Erythroblast (primary cell): ENCODE measurements around the gene SLC39A1.

Experiments used
- DNase-seq, 2 experiments: peaks; one replicate each; lab custom pipeline; 2025; lab: John Stamatoyannopoulos, UW
- GATA1 ChIP-seq: IDR thresholded peaks from 2 replicates; pipeline ENCODE4 v1.6.1; 2011; ENCODE audit warnings: low read depth, mild to moderate bottlenecking, control low read depth, low read length, moderate library complexity
- POLR2A ChIP-seq: IDR thresholded peaks from 2 replicates; pipeline ENCODE4 v1.6.1; 2011; ENCODE audit warnings: mild to moderate bottlenecking, low read length

SLC39A1 gene

DNA sequence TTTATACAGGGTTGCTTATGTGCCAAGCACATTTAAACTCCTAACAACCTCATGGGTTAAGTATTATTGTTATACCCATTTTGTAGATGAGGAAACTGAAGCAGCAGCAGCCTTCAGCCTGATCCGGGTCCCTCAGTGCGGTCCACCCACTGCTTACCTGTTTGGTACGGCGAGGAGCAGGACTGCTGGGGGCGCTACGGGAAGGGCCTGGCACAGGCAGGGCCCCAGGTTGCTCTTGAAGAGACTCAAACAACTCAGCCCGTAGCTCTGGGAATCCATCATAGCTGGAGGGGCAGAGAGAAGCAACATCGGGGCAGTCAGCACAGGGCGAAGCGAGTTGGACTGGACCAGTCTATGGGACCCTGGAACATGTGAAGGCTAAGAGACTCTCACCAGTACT, 26.0 kb downstream of the SLC39A1 start:
- no peak for DNase-seq
- no peak for TF ChIP-seq POLR2A
- no peak for TF ChIP-seq GATA1

GRCh38 chr1:153936011-153936802, 27.1 kb downstream of the SLC39A1 start:
- no peak for TF ChIP-seq POLR2A
- TF ChIP-seq GATA1: no peak
- DNase-seq: no peak

DNA sequence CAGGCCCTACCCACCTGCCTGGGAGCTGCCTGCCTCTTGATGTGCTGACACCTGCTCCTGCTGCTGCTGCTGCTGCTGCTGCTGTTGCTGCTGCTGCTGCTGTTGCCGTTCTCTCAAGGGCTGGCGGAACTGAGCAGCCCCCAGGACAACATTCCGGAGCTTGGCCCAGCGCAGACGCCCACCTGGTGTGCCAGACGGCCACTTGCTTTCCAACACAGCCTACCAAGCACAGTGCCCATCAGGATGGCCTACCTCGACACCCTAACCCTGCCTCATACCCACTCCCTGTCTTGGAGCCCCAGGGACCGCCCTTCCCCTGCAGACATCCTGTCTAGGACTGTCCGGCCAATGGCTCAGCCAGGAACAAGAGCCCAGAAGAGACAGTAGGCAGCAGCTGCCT, 28.6 kb downstream of the SLC39A1 start:
- TF ChIP-seq POLR2A (no peak), GATA1 (no peak)
- no peak for DNase-seq

DNA sequence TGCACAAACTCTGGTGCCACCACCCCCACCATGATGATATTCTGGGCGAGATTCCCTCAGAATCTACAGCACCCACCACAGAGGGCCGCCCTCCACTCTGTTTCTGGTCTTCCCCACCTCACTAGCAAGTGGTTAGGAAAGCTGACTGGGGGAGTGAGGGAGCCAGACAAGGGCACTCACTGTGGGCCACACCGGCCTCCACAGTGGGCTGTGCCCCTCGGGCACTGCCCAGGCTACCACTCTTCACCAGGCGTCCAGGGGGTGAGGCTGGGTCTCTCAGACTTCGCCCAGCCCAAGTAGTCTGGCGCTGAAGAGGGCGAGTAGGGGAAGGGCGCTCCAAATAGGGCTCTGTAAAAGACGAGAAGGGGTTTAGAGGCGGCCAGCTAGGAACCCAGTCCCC, 29.4 kb downstream of the SLC39A1 start:
- DNase-seq: no peak
- TF ChIP-seq GATA1 (no peak), POLR2A (no peak)

GRCh38 chr1:153933430-153933829, 29.9 kb downstream of the SLC39A1 start:
- DNase-seq: no peak
- no peak for TF ChIP-seq GATA1
- no peak for TF ChIP-seq POLR2A

GRCh38 chr1:153932156-153933131, 30.9 kb downstream of the SLC39A1 start:
- DNase-seq: no peak
- TF ChIP-seq POLR2A: no peak
- TF ChIP-seq GATA1: no peak

DNA sequence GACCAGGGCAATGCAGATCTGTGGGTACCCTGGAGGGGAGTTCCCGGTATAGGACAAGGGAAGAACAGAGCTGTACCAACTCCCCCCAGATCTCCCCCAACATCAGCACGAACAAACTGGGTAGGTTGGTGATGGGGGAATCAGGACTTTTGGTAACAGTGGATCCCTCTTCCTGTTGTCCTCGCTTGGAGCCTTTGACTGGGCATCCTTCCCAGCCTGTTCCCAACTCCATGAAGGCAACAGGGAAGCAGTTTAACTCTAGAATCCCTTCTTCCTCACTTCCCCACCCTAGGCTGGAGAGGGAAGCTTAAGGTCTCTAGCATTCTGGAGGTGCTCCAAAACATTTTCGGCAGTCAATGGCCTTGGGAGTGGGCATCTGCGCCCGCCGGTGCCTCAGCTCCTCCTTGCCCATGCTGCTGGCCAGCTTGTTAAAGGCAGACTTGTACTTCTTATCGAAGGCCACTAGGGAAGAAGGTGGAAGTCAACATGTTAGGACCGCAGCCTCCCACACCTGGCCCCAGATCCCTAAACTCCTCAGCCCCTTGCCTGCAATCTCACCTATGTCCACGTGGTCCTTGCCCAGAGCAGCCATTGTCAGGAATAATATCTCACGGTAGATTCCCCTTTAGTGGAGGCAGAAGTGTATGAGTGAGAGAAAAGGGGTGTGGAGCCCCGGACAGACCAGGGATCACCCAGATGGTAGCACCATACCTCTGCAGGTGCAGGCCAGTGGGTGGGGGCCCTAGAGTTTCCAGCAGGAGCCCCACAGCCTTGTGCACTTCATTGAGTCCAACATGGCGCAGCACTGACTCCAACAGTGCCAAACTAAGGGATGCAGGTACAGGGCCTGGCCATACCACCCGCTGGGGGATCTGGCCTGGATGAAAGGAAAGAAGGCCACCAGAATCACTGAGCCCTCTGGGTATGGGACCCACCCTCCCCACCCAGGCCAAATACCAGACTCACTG, 33.1 kb downstream of the SLC39A1 start:
- TF ChIP-seq GATA1: no peak
- no peak for TF ChIP-seq POLR2A
- DNase-seq: no peak

DNA sequence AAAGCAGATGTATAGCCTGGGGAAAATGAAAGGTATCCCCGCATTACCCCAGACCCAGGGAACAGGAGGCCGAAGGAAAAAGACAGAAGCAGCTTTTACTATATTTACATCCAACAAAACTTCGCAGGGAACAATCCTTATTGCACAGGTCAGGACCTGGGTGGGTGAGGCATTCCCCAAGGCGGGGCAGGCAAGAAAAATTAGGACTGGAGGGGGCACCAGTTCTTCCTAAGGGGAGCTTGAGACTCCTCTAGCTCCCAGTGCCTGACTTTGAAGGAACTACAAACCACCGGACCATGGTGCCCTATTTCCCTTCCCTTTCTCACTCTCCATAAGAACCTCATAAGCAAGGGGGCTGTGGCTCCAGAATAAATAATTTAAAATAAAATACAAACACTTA, 33.9 kb downstream of the SLC39A1 start:
- no peak for DNase-seq
- TF ChIP-seq POLR2A: no peak
- TF ChIP-seq GATA1: no peak

GRCh38 chr1:153928791-153929341, 34.5 kb downstream of the SLC39A1 start:
- no peak for DNase-seq
- no peak for TF ChIP-seq POLR2A
- TF ChIP-seq GATA1: no peak

GRCh38 chr1:153928245-153928644, 35.1 kb downstream of the SLC39A1 start:
- no peak for DNase-seq
- no peak for TF ChIP-seq GATA1

DNA sequence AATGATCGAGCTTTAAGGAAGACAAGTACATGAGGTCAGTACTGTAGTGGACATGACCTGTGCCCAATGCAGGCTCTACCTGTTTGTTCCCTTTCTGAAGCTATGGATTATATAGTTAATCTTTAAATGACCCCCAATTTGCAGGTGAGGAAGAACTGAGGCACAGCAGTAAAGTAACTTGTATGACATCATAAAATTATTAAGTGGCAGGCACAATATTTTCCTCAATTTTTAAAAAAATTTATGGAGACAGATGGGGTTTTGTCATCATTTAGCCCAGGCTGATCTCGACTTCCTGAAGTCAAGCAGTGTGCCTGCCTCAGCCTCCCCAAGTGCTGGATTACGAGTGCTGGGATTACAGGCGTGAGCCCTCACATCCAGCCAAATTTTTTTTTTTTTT, 36.9 kb downstream of the SLC39A1 start:
- no peak for DNase-seq
- TF ChIP-seq GATA1 (no peak), POLR2A (no peak)

DNA sequence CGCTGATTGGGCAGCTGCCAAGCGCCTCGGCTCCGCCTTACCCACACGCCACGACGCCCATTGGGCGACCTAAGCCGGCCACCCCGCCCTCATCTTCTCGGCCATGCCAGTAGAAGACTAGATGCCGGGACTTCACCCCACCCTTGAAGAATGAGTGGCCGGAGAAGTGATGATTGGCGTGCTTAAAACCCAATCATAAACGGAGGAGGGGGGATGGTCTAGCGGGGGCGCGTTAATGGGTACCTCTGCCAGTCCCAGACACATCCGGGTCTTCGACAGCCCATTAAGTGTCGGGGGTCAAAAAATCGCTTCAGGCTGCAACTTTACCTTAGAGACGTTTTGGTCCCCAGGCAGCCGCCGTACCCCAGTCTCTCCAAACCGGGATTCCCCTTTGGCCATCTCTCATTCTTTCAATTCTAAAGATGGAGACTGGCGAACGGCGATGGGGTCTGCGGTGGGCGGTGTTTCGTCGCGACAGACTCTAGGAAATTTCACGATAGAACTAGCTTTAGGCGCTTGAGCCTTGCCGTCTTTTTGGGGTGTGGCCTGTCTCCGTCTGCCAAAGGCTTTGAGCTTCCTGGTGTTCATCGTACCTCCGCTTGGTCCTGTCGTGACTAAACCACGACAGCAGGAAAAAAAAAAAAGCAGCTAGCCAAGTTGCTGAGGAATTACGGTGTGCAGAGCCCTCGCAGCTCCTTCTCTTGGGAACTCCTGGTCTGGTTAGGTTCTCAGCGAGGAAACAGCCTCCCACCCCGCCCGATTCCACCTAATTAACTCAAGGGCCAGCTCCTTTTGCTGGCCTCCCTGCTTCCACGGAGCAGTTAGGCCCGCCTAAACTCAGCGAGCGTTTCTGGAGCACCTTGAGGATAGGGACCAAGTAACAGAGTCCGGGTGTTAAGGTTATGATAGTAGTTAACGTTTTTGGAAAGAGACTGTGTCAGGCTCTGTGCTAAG, 40.1 kb downstream of the SLC39A1 start, which contains the start of gene GATAD2B:
Gene GATAD2B (minus strand): TSS at position 1 of the 954 bp plus-strand sequence. CDS start 94,625 bp downstream, outside the sequence.
- TF ChIP-seq POLR2A: peak; percentile 71
- no peak for TF ChIP-seq GATA1
- peak; percentile 100 for DNase-seq
